ENCODE results near the gene MLST8. TPM values are rescaled to one million over a fixed set of nuclear protein-coding genes. Genes with fewer than 3 reads are reported as not detected.

The MLST8 gene
- total and polyA plus RNA-seq, 7 donors = 18.8 to 60.5 (median 35.0) TPM

- H3K36me3 ChIP-seq (ENCODE audit: insufficient read depth in 1 of 2, low read depth in 1 of 2) = peaks cover 3 to 58% of the 10 kb centered on the region in 2 donors
These were observed 23.0 kb downstream of the MLST8 start for GRCh38 chr16:2228161-2228824.

GRCh38 chr16:2229091-2229490, 23.8 kb downstream of the MLST8 start:
- peaks cover 19% of the 10 kb centered on the region for H3K4me1 ChIP-seq
- WGBS, 3 donors = 80 to 82% (median 82%) methylated on average over 11 to 12 of the region's 12 CpGs
- no peaks in the 10 kb centered on the region for H3K27me3 ChIP-seq (ENCODE audit: insufficient read depth in 3 of 3, low read length in 2 of 3)
- DNase-seq (no peak), ATAC-seq (no peak)
- H3K27ac ChIP-seq = no peak overlapping the region
- no peak for TF ChIP-seq CTCF (IDR thresholded peaks at IDR 0.05)
- intact Hi-C loops (cut with DNase I) = no loop called here
- H3K36me3 ChIP-seq (ENCODE audit: insufficient read depth in 1 of 2, low read depth in 1 of 2) = peaks cover 3 to 66% of the 10 kb centered on the region in 2 donors
- H3K9me3 ChIP-seq = no peaks in the 10 kb centered on the region
- H3K4me3 ChIP-seq = no peak overlapping the region

More at GRCh38 chr16:2228161-2228824, 23.0 kb downstream of the MLST8 start:
- DNase-seq = no peak
- H3K9me3 ChIP-seq = no peaks in the 10 kb centered on the region
- H3K4me1 ChIP-seq = peaks cover 19% of the 10 kb centered on the region
- intact Hi-C loops (cut with DNase I) = no loop called here
- H3K27me3 ChIP-seq (ENCODE audit: insufficient read depth in 3 of 3, low read length in 2 of 3) = no peaks in the 10 kb centered on the region
- H3K27ac ChIP-seq = no peak overlapping the region
- 88 to 91% (median 89%) methylated on average over 25 of the region's 25 CpGs for WGBS, 3 donors
- no peak for TF ChIP-seq CTCF (IDR thresholded peaks at IDR 0.05)
- H3K4me3 ChIP-seq = no peak overlapping the region
- no peak for ATAC-seq

GRCh38 chr16:2229632-2230250, 24.5 kb downstream of the MLST8 start:
- Histone ChIP-seq H3K36me3 (ENCODE audit: insufficient read depth in 1 of 2, low read depth in 1 of 2) (peaks cover 3 to 73% of the 10 kb centered on the region in 2 donors), H3K4me1 (peaks cover 14% of the 10 kb centered on the region), H3K27ac (no peak overlapping the region), H3K27me3 (ENCODE audit: insufficient read depth in 3 of 3, low read length in 2 of 3) (no peaks in the 10 kb centered on the region), H3K9me3 (no peaks in the 10 kb centered on the region), H3K4me3 (no peak overlapping the region)
- intact Hi-C loops (cut with DNase I) = no loop called here
- DNase-seq = no peak
- ATAC-seq = no peak
- no peak for TF ChIP-seq CTCF (IDR thresholded peaks at IDR 0.05)
- 87 to 91% (median 91%) methylated on average over 20 to 23 of the region's 23 CpGs for WGBS, 3 donors

- H3K36me3 ChIP-seq (ENCODE audit: insufficient read depth in 1 of 2, low read depth in 1 of 2) = peaks cover 3 to 79% of the 10 kb centered on the region in 2 donors
- H3K27me3 ChIP-seq (ENCODE audit: insufficient read depth in 3 of 3, low read length in 2 of 3) = peaks cover 0 to 3% (median 0%) of the 10 kb centered on the region in 3 donors
- no peak overlapping the region for H3K4me3 ChIP-seq
- DNase-seq (no peak), ATAC-seq (no peak)
- intact Hi-C loops (cut with DNase I) = no loop called here
- H3K9me3 ChIP-seq = no peaks in the 10 kb centered on the region
- no peak for TF ChIP-seq CTCF (IDR thresholded peaks at IDR 0.05)
- WGBS, 3 donors = 81 to 85% (median 84%) methylated on average over 12 to 13 of the region's 13 CpGs
- no peak overlapping the region for H3K27ac ChIP-seq
- H3K4me1 ChIP-seq = peaks cover 10% of the 10 kb centered on the region
These were observed 25.1 kb downstream of the MLST8 start for GRCh38 chr16:2230376-2230775.
